Measurements from ENCODE around the gene PRR23C.

The PRR23C gene

DNA sequence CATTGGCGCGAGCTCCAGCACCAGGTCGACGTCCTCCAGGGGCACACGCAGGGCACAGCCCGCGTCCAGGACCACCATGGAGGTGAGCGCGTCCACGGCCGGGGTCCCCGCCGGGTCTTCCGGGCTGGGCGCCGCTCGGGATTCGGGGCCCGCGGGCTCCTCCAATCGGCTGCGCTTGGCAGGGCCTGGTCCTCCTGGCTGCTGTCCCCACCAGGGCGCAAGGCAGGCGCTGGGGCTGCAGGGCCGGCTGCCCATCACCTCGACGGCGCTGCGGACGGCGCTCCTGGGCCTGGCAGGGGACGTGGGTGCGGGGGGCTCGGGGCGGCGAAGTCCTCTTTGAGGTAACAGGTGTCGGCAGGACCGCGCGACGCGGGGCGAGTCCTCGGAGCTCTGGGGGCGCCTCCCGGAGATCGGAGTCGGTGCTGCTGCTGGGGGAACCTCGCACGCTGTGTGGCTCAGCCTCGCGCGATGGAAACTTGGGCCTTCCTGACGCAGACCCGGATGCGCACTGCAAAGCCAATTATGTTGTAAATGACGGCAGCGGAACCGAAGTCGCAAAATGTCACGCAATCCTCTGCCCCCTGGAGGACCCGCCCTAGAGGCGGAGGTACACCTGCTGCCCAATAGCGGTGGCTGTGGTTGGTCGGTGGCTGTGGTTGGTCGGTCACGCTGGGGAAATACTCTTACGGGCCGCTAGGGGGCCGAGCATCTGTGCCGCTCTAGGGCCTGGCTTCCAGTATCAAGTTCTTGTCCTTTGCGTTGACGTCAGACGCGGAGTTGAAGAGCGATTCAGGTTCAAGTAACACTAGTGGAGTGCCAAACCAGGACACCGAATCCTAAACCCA is at the start of gene PRR23C:
PRR23C (minus strand) TSS at position 527 of the 845 bp plus-strand sequence; CDS start at position 255, 272 bp downstream.
- TF ChIP-seq GATA3 (IDR thresholded peaks at IDR 0.05; ENCODE audit: low read depth, low read length) (no peak), GATA2 (IDR thresholded peaks at IDR 0.05; ENCODE audit: low read depth, low read length) (no peak)

DNA sequence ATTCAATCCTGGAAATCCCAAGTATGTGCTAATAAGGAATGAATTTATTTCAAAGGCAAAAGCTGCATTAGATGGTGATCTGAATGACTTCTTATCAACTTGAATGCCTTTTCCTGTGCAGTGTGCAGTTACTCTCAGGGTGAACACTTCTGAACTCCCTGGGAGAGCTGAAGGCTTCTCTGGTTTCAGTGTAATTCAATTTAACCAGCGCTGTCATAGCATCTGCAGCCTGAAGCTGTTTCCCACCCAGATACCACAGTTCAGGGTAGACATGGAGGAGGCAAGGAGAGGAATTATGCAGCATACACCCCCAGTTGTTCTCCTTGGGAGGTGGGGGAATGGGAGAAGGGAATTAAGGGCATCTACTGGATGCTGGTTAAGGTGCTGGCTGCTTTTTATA is 49.1 kb upstream of the PRR23C start:
- TF ChIP-seq GATA3 (IDR thresholded peaks at IDR 0.05; ENCODE audit: low read depth, low read length) (no peak), GATA2 (IDR thresholded peaks at IDR 0.05; ENCODE audit: low read depth, low read length) (no peak)

DNA sequence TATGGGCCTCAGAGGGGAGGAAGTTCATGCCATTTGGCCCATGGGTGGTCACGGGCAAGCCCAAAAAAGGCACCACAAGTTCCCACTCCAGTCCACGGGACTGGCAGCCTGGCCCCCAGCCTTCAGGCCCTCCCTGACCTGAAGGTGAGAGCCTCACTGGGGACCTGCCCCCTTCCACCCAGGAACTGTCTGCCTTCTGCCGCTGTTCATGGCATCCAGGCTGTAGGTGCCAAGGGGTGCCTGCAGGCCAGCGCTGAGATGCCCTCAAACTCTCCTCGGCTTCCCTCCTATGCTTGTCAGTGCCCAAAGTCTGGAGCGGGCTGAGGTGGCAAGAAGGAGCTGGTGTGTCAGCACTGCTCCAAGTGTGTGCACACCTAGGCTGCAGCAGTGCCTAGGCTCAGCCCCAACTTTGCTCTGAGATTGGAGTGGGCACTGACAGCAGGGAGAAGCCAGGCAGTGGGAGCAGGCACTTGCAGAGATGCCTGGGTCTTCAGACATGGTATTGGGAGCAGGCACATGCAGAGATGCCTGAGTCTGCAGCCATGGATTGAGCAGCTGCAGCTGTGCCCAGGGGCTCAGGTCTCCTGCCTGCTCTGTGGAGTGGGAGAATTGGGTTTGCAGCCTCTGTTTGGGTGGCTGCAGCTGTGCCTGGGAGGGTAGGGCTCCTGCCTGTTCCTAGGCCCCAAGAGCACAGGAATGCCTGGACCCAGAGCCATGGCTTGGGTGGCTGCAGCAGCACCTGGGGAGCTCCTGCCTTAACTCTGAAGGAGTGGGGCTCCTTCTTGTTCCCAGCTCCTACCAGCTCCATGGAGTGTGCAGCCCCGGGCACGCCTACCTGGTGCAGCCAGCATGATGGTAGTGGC is 44.0 kb upstream of the PRR23C start:
- TF ChIP-seq GATA2 (IDR thresholded peaks at IDR 0.05; ENCODE audit: low read depth, low read length): no peak
- no peak for TF ChIP-seq GATA3 (IDR thresholded peaks at IDR 0.05; ENCODE audit: low read depth, low read length)

DNA sequence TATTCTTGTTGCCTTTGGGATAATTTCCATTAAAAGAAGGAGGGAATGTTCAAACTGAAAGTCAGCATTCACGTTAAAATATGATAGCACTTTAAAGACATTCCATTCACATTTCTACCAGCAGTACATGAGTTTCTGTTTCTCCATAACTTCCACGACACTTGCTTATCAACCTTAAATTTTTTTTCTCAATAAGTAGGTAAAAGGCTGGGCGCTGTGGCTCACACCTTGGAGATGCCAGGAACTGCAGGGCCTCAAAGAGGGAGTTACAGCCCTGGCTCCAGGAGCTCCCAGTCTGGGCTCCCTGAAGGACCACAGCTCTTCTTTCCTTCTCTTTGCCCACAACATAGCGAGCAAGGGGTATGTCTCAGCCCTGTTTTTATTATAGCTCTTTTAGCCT is 42.9 kb upstream of the PRR23C start:
- TF ChIP-seq GATA2 (IDR thresholded peaks at IDR 0.05; ENCODE audit: low read depth, low read length) (no peak), GATA3 (IDR thresholded peaks at IDR 0.05; ENCODE audit: low read depth, low read length) (no peak)

DNA sequence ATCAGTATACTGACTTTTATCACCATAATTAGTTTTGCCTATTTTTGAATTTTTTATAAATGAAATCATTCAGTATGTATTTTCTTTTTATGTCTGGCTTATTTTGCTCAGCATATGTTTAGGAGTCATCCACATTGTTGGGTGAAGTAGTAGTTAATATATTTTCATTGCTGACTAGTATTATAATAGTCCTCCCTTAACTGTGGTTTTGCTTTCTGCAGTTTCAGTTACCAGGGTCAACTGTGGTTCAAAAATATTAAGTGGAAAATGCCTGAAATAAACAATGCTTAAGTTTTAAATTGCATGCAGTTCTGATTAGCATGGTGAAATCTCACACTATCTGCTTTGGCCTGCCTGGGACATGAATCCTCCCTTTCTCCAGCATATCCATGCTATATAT is 39.5 kb upstream of the PRR23C start:
- TF ChIP-seq GATA2 (IDR thresholded peaks at IDR 0.05; ENCODE audit: low read depth, low read length) (no peak), GATA3 (IDR thresholded peaks at IDR 0.05; ENCODE audit: low read depth, low read length) (no peak)

DNA sequence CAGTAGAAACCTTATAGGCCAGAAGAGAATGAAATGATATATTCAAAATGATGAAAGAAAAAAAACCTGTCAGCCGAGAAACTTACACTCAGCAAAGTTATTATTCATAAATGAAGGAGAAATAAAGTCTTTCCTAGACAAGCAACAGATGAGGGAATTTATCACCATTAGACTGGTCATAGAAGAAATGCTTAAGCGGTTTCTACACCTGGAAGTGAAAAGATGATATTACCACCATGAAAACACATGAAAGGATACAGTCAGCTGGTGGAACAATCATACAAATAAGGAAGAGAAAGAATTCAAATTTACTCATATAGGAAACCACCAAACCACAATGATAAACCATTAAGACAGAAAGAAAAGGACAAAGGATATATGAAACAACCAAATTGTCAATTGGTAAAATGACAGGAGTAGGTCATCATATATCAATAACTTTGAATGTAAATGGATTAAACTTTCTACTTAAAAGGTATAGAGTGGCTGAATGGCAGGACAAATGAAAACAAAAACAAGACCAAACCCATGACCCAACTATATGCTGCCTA is 29.9 kb upstream of the PRR23C start:
- no peak for TF ChIP-seq GATA3 (IDR thresholded peaks at IDR 0.05; ENCODE audit: low read depth, low read length)
- no peak for TF ChIP-seq GATA2 (IDR thresholded peaks at IDR 0.05; ENCODE audit: low read depth, low read length)

DNA sequence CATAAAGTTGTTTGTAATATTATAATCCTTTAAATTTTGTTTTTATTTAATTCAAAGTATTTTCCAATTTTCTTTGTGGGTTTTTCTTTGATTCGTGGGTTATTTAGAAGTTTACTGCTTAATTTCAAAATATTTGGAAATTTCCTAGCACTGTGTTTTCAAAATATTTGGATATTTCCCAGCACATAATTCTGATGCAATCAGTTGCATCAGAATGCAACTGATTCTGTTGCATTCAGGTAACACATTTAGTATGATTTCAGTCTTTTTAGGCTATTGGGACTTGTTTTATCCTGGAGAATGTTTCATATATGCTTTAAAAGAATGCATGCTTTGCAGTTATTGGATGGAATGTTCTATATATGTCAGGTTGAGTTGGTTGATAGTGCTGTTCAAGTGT is 18.2 kb upstream of the PRR23C start:
- TF ChIP-seq GATA2 (IDR thresholded peaks at IDR 0.05; ENCODE audit: low read depth, low read length): no peak
- TF ChIP-seq GATA3 (IDR thresholded peaks at IDR 0.05; ENCODE audit: low read depth, low read length): no peak

DNA sequence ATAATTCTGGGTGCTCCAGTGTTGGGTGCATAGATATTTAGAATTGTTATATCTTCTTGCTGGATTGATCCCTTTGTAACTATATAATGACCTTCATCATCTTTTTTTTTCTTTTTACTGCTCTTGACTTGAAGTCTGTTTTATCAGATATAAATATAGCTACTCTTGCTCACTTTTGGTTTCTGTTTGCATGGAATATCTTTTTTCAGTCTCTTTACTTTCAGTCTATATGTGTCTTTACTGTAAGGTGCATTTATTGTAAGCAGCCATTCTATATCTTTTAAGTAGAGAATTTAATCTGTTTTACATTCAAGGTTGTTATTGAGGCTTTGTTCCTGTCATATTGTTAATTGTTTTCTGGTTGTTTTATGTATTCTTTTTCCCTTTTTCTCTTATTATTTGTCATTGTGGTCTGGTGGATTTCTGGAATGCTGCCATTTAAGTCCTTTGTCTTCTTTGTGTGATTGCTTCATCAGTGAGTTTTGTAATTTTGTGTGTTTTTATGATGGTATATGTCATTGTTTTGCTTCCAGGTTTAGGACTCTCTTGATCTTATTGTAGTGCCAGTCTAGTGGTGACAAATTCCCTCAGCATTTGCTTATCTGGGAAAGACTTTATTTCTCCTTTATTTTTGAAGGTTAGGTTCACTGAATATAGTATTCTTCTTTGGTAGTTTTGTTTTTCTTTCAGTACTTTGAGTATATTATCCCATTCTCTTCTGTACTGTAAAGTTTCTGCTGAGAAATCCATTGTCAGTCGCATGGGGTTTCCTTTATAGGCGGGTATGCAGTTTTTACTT is 8.3 kb upstream of the PRR23C start:
- TF ChIP-seq GATA2 (IDR thresholded peaks at IDR 0.05; ENCODE audit: low read depth, low read length) (no peak), GATA3 (IDR thresholded peaks at IDR 0.05; ENCODE audit: low read depth, low read length) (no peak)

DNA sequence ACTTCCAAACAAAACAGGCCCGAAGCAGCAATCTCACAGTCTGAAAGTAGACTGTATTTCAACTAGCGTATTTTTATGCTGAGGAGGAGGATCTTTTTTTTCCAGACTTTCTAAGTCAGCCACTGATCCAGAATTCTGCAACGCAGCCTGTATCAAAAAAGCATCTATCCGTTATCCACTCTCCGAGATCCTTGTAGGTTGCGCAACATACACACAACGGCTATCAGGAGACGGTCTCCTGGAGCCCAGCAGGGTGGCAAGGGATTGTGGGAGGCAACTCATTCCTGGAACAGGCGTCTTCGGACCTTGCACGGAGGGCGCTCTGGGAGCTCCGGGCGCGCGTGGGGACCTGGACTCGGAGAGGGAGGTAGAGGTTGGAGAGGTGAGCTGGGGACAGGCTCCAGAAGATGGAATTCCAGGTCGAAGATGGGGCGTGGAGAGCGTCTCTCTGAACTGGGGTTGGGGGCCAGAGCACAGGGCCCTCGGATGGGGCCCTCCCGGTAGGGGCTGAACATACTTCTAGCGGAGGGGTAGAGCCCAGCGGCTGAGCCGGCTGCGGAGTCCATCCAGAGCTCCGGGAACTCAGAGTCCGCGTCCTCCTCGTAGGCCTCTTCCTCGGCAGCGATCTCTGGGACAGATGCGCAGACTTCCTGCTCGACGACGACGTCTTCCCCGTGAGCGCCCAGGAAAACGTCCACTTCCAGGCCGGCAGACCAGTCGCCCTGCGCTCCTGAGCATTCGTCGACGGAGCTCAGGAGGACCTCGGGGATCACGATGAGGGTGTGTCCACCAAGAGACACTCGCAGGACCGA is 932 bp downstream of the PRR23C start:
- TF ChIP-seq GATA2 (IDR thresholded peaks at IDR 0.05; ENCODE audit: low read depth, low read length) (no peak), GATA3 (IDR thresholded peaks at IDR 0.05; ENCODE audit: low read depth, low read length) (no peak)

DNA sequence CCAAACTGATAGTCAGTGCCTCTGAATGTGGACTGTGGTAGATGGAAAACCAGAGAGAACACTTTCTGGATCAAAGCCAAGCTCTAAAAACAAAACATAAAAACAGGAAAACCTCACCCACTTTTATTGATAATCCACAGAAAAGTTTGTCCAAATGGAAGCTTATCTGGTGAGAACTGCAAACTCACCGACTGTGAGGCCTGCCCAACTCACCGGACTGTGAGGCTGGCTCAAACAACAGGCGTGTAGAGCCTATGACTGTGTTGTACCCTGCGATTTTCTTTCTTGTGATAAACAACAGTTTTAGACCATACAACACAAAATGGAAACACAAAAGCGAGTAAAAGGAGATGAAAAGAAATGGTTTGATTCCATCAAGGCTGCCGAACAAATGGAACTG is 7.2 kb downstream of the PRR23C start:
- TF ChIP-seq GATA3 (IDR thresholded peaks at IDR 0.05; ENCODE audit: low read depth, low read length) (no peak), GATA2 (IDR thresholded peaks at IDR 0.05; ENCODE audit: low read depth, low read length) (no peak)

DNA sequence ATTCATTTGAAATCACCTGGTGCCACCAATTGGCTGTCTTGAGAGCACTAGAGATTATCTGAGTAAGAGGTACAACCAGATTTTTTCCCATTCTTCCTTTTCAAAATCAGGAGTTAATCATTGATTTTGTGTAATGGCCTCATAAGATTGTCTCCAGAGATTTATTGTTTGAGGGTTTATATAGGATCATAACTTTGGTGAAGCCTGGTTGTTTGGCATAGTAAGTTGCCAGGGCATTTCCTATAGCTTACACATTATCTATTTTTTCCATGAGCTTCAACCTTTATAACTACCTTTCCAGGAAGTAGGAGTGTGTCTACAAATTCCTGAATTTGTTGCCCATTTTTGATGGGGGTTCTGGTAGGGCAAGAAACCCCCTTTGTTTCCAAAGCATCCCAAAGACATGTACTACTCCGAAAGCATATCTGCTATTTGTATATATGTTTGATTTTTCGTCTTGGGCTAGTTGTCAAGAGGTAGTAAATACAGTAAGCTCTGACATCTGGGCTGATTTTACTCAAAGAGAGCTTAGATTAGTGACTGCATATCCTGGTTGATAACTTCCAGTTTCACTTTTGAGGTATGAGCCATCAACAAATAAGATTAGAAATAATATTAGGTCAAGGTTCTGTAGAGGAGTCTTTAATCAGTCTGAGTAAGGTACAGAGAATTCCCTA is 12.2 kb downstream of the PRR23C start:
- no peak for TF ChIP-seq GATA3 (IDR thresholded peaks at IDR 0.05; ENCODE audit: low read depth, low read length)
- no peak for TF ChIP-seq GATA2 (IDR thresholded peaks at IDR 0.05; ENCODE audit: low read depth, low read length)

DNA sequence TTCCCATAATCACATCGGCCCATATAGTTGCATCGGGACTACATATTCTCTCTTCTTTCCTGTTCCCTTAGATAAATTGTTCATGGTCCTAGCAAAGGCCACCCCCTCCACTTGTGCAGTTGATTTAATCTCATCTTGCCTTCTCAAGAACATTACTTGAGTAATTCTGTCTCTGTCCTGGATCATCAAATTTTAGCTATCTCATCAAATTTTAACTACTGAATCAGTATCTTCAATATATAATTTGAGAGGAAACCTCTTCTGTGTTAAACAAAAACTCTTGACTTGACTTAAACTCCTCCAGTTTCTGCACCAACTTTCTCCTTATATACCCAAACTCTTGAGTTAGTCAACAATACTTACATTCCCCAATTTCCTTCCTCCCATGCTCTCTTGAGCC is 19.7 kb downstream of the PRR23C start:
- TF ChIP-seq GATA3 (IDR thresholded peaks at IDR 0.05; ENCODE audit: low read depth, low read length) (no peak), GATA2 (IDR thresholded peaks at IDR 0.05; ENCODE audit: low read depth, low read length) (no peak)

Measured in SH-SY5Y (cell line).